Mucosa of descending colon (tissue), 3 donors: Measurements from ENCODE around the gene TLE4. TPM values are rescaled to one million over a fixed set of nuclear protein-coding genes. Genes with fewer than 3 reads are reported as not detected.

ENCODE experiments used
- ATAC-seq: fragments of 200-7000 bp; cut with Tn5 transposase; one replicate; pipeline ENCODE4 v1.9.1; 2020; ENCODE audit warnings: mild to moderate bottlenecking, moderate library complexity
- DNase-seq, 3 donors: peaks; one replicate each; pipeline ENCODE4 v3.0.0-alpha.2; 2020
- H3K36me3 ChIP-seq: fragments of 200-600 bp; one replicate; pipeline ENCODE4 v1.8.0; 2021; ENCODE audit warnings: low read depth, mild to moderate bottlenecking
- H3K4me1 ChIP-seq: fragments of 200-600 bp; one replicate; pipeline ENCODE4 v1.8.0; 2021; ENCODE audit warnings: low read depth, mild to moderate bottlenecking
- H3K4me3 ChIP-seq: fragments of 200-600 bp; one replicate; pipeline ENCODE4 v1.8.0; 2021; ENCODE audit warnings: mild to moderate bottlenecking
- H3K9me3 ChIP-seq: fragments of 200-600 bp; one replicate; pipeline ENCODE4 v1.8.0; 2021; ENCODE audit warnings: mild to moderate bottlenecking
- intact Hi-C, 2 donors: fragments of 100-400 bp; cut with DNase I in 1 of 2; cut with micrococcal nuclease in 1 of 2; formaldehyde crosslinking; loops; one replicate each; pipeline versions ENCODE4 v1.11.0 to v1.11.1; 2022; cut with DNase I, micrococcal nuclease
- total RNA-seq, 3 donors: library from RNA; stranded (reverse); fragmentation: NEBNext Ultra II Directional in 2 of 3; extraction: Animal tissue kit (Norgen Biotek cat#: 25700) in 2 of 3; gene quantifications; one replicate each; pipeline versions ENCODE4 v1.2.1 to v1.2.4, GENCODE V29; 2021 to 2023
- TF ChIP-seq, protein P1 (sequence below): fragments of 200-600 bp; IDR thresholded peaks from one replicate; pipeline ENCODE4 v1.8.0; 2022; ENCODE audit warnings: antibody characterized with exemption, mild to moderate bottlenecking
- donor health status: DM: no; HTN: no; CAD: no; lungs with moderate emphysema.
- donor health status: DM: no; HTN: no; CAD: no.
- donor health status: DM: no; HTN: yes; CAD: no.

The TLE4 gene
- total RNA-seq, 3 donors from 2014 or later: 23.9 to 38.4 (median 29.8) TPM

DNA sequence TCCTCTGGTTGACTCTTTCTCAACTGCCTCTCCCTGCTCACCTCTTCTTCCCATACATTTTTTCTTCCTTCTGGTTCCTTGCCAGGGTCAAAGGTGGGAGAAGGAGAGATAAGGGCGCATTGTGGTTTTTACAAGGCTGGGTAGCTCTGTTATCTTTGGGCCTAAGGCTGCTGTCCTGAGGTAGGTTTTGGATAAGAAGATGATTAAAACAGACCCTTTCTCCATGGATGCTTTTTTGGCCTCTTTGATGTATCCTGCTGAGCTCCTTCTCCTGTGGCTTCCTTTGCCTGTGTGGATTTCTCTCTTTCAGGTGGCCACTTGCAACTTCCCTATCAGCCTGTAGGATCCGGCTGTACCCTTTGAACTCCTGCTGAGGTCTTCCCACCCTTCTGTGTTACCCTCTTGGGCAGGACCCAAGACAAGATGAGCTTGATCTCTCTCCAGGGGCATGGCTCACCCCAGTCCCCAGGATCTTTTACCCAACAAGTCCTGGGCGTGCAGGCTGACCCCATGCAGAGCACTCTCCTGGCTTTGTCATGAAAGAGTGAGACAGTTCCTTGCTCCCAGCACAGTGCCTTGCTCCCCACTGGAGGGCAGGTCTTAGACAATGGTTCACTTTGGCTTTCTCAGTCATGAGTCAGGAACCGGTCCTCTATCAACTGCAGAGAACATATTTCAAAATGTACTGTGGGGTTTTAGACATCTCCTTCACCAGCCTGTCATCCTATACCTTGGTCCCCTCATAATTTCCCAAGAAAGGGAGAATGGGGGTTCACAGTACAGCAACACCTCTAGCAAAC is 197.9 kb downstream of the TLE4 start:
- Histone ChIP-seq H3K9me3 (no peaks in the 10 kb centered on the region), H3K4me1 (no peaks in the 10 kb centered on the region), H3K36me3 (no peaks in the 10 kb centered on the region), H3K4me3 (no peak overlapping the region)
- no peak for DNase-seq
- intact Hi-C loops: loop anchor here in 1 of 2 donors (10.0 kb wide), 1 partner anchor 305 kb away; no protein-coding TSS in a partner anchor
- no peak for ATAC-seq
- TF ChIP-seq, protein P1, sequence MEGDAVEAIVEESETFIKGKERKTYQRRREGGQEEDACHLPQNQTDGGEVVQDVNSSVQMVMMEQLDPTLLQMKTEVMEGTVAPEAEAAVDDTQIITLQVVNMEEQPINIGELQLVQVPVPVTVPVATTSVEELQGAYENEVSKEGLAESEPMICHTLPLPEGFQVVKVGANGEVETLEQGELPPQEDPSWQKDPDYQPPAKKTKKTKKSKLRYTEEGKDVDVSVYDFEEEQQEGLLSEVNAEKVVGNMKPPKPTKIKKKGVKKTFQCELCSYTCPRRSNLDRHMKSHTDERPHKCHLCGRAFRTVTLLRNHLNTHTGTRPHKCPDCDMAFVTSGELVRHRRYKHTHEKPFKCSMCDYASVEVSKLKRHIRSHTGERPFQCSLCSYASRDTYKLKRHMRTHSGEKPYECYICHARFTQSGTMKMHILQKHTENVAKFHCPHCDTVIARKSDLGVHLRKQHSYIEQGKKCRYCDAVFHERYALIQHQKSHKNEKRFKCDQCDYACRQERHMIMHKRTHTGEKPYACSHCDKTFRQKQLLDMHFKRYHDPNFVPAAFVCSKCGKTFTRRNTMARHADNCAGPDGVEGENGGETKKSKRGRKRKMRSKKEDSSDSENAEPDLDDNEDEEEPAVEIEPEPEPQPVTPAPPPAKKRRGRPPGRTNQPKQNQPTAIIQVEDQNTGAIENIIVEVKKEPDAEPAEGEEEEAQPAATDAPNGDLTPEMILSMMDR: no peak

DNA sequence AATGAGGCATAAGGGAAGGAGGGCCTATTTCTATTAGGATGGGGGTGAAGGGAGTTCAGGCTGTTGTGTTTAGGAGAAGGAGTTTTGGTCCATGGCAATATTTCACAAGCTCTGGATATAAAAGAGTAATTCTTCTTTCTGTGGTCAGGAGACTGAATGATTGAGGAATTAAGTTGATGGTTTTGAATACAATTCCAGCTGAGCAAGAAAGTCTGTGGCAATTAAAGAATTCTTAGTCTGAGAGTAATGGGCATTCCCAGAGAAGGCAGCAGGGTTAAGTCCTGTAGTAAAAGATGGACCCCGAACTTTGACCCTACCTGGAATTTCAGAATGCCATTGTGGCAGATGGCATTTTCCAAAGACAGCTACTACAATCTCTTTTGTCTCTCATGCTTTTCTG is 202.6 kb downstream of the TLE4 start:
- Histone ChIP-seq H3K4me3 (no peak overlapping the region), H3K4me1 (no peaks in the 10 kb centered on the region), H3K9me3 (no peaks in the 10 kb centered on the region), H3K36me3 (no peaks in the 10 kb centered on the region)
- no peak for DNase-seq
- TF ChIP-seq, protein P1: no peak
- no peak for ATAC-seq
- intact Hi-C loops: no loop called here
